ENCODE measurements around the gene METAP1D.
A peak's percentile ranks its signal among the peaks of the same experiment; 100 is the strongest.

Gene METAP1D

DNA sequence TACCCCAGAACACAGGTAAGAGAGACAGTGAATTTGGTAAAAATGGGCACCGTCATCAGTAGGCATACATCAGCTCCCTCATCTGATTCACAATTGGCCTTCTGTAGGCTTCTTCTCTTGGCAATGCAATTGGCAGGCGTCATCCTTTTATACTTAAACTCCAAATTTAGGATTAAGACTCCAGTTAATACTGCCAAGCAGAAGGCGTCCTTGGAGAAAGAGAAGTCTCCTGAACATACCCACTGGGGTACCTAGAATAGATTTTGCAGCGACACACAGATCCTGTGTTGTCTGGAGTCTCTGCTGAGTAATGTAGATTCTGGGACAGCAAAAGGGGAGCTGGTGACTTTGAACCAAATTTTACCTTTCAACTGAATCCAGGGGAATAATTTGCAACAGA lies 592 bp upstream of the METAP1D start:
- no peak for DNase-seq

DNA sequence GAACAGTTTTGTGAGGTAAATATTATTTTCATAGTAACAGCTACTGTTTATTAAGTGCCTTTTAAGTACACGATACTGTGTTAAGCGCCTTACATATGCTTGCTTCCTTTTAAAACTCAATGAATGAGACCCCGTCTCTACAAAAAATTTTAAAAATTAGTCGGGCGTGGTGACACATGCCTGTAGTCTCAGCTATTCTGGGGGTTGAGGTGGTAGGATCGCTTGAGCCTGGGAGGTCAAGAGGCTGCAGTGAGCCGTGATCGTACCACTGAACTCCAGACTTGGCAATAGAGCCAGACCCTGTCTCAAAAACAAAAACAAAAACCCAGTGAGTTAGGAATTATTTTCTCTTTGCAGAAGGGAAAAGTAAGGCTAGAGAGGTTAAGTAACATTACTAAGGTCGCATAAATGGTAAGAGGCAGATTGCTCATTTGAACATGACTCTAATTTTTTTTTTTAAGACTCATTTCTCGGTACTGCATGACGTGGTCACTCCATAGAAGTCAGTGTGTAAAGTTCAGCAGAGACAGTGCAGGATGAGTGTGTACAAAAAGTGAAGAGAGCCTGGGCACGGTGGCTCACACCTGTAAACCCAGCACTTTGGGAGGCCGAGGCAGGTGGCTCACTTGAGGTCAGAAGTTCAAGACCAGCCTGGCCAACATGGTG lies 1.1 kb downstream of the METAP1D start:
- no peak for DNase-seq

DNA sequence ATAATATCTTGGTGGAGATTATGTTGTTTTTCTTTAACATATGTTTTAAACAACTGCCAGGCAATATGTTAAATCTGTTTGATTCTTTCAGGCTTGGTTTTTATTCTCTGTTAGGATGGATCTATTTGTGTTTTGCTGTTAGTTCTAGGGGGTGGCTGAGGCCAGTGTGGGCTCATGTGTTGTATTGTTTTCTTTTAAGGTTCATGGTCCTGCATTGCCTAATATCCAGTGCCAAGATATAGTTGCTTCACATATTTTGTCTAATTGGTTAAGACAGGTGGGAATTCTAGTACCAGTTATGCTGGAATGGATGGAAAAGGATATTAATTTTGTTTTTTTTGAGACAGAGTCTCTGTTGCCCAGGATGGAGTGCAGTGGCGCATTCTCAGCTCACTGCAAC lies 7.6 kb downstream of the METAP1D start:
- DNase-seq: no peak

DNA sequence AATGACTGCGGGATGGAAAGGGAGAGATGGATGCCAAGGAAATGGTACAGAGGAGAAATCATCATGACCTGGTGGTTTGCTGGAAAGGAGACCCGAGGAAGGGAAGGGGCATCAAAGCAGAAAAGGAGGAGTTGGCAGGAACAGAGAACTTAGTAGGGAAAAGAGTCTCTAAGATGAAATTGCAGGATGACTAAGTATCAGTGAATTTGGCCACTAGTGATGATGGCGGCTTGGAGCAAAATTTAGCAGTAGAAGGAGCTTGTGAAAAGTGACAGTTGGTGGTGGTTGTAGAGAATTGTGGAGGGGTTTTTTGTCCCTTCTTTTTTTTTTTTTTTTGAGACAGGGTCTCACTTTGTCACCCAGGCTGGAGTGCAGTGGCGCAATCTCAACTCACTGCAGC lies 10.1 kb downstream of the METAP1D start:
- DNase-seq: no peak

DNA sequence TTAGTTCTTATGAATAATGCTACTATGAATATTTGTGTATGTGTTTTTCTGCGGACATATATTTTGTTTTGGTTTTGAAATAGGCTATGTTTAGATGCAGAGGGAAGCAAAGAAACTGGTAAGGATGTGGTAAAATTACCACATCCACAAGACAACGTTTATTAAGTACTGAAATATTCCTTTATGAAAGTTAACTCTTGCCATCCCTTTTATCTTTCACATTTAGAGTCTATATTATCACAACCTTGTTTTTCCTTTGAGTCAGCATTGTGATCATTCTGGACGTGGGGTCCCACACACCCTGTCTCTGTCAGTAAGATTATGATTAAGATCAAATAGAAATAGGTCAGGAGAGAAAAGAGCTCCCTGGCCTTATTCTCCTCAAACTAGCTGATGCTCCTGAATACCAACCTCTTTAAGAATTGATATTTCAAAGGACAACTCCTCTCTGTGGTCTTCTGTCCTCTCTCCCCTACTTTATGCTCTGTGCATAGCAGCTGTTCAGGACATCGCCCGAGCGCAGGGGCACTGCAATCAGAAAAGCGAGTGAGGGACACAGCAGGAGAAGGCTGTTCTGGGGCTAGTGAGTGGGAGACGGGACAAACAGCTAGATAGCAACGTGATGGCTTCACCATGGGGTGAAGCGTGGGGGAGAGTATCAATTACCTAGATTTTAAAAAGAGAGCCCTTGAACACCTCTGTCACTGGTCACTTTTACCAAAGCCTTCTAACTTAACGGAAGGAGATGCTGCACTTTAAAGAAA lies 12.2 kb downstream of the METAP1D start:
- no peak for DNase-seq

DNA sequence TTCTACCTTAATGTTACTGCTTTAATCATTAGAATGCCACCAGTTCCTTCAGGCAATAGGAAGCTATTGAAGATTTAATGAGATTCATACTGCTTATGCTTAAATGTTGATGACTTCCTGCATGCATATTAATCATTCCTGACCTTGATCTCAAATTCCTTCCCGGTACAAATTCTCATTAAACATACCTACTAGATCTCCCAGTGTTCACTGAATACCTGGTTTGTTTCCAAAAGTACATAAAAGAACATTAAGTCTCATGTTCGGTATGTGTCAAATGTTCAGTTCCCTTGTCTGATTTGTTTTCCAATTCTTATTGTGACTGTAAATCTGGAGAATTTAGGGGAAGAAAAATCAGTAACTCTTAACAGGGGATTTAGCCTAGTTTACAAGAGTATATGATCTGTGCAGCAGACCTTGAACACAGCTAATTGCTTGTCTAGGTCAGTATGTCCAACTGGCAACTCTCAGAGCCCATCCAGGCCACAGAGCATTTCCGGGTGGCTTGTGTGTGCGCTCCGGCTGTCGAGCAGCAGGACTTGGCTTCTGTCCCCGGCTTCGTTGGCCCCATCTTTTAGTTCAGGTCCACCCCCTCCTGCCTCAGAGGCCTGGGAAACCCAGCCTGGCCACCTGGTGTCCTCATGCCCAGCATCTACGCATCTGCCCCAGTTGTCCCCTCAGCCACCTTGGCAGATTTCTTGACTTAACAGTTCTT lies 13.1 kb downstream of the METAP1D start:
- no peak for DNase-seq

DNA sequence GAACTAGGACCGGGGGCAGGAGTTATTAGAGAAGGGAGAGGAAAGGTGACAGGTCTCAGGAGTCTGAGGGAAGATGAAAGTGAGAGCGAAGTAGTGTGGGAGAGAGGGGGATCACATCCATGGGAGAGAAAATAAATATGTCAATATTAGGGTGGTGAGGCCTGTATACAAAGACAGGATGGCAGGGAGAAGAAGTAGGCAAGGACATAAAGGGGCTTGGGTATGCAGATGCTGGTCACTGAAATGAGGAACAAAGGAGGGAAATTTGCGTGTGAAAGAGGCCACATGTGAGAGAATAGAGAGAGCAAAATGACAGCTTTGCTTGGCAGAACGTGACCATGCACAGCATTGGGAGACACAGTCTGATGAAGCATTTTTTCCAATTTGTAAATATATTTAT lies 13.6 kb downstream of the METAP1D start:
- DNase-seq: no peak

DNA sequence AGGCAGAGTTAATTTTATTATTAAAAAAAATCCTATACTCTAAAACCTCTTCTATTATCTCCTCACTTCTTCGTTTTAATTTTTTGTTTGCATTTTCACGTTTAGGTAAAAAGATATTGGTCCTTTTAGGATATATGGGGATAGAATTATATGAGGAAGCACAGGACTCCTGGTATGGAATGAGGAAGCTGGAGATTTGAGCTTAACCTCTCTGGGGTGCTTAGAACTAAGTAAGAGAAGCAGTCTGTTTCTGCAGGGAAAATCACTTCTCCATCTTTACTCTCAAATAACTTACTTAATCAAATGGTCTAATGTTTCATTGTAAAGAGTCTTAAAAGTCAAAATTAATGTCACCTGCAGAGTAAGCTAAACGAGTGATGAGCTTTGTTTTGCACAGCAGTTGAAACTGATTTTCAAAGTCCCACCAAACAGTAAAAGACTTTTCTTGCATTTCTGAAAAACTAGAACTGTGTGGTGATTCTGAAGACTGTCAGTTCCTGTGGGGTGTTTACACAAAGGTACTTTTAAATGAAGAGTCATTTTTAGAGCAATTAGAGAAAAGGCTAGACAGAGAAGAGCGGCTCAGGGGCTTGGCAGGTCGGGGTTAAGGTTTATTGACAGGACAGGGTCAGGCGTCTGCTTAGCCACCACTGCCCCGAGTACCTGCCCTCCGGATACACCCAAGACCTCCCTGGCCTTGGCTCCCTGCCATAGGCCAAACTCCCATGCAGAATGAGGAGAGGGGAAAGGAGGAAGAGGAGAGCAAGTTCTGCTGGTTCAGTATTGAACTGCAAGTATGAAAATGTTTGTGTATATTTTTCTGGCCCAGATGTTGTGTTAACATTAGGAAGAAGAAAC lies 21.6 kb downstream of the METAP1D start:
- no peak for DNase-seq

DNA sequence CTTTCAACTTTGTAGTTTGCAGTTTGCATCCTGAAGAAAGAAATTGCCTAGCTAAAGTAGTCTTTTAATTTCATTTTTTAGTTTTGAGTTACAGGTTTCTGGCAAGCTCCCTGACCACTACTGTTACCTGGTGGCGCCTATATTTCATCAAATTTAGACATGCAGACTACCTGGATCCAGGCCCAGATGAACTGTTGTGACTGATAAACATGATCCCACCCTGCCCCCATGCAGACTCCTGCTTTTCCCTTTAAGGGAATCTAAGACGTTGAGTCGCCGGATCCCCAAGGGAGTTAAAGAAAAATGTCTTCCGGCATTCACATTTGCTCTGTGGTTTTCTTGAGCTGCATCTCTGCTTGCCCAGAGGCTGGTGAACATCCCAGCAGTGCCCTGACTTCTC lies 22.2 kb downstream of the METAP1D start:
- DNase-seq: no peak

DNA sequence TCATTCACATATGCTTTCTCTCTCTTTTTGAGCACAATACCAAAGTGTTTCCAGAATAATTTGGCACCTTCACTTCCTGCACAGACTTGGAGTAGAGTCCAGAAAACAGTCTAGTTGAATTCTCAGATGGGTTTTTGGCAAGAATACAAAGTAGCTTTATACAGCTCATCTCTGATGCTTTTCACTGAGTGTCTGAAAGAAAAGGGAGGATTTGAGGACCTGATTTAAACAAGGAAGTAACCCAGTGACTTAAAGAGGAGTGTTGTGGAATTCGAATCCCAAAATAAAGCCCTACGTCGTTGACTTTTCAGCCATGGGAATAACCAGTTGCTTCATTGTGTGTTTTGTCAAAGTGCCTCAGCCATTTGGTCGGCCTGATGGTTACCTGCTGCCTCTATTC lies 31.8 kb downstream of the METAP1D start:
- no peak for DNase-seq

DNA sequence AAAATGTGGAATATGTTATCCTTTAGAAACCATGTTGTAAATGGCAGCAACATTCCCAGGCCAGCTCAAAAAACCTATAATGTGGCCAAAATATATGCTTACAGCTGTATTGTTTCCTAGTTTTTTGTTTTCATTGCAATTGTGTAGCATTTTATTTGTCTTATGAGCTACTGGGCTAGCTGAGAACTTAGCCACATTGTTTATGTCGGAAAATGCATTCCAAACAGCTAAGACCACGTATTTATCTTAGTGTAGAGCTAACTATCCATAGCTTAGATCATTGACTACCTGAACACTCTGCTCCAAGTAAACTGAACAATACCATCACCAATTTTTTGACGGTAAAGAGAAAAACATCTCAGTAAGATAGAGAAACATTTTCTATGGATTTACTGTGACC lies 38.4 kb downstream of the METAP1D start:
- DNase-seq: no peak

DNA sequence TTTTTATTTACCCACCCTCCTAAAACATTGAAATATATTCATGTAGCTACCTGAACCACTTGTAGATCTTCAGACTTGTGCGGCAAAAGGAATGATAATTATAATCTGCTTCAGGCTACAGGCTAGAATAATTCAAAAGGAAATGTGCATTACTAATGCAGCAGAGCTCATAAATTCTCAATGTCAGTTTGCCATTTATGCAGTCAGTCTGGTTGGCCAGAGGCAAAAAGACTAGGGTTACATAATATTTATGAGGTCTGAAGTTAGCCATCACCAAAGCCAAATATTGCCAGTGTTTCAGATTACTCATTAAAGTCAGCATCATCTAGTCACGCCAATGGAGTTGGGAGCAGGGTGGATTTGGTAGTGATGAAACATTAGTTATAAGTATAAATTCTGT lies 38.9 kb downstream of the METAP1D start:
- DNase-seq: peak; percentile 72

DNA sequence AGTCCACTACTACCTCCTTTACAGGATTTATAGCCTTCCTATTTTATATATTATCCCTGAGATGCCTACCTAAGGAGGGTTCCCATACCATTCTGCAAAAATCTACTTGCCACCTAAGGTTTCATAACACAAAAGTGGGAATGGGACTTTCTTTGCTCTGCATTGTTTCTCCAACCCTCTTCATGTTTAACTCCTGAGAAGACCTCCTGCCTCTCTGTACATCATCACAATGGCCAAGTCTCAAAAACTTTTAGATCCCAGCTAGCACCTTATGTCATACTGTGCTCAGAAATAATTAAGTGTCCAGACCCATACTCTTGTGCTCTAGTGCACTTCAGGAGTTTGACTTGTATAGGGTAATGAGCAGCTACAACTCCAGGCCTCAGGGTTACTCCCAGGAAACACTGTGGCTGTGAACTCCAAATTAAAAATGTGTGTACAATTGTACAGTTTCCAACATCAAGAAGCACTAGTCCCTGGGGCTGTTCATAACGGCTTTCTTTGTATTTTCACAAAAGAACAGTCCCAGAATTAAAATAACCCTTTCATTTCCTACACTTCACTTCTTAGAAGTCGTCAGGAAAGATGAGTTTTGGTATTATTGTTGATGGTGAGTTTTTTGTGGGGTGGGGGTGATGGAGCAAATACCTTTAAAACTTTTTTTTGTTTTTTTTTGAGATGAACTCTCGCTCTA lies 39.4 kb downstream of the METAP1D start:
- DNase-seq: no peak

DNA sequence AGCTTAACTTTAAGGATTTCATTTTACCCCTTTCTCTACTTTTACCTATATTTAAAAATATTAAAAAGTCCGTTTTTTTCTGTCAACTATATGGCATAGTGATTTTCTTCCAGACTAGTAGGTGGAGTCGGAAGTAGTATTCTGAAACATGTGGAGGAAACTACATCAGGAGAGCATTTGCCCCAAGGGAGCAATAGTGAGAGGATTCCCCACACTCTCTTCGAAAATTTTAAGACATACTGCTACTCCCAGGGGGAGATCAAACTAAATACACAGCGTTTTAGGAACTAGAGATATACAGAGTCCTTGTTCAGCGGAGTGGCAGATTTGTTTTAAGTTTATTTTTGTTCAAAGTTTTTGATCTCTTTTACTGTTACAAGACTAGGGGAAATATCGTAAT lies 40.6 kb downstream of the METAP1D start:
- no peak for DNase-seq

DNA sequence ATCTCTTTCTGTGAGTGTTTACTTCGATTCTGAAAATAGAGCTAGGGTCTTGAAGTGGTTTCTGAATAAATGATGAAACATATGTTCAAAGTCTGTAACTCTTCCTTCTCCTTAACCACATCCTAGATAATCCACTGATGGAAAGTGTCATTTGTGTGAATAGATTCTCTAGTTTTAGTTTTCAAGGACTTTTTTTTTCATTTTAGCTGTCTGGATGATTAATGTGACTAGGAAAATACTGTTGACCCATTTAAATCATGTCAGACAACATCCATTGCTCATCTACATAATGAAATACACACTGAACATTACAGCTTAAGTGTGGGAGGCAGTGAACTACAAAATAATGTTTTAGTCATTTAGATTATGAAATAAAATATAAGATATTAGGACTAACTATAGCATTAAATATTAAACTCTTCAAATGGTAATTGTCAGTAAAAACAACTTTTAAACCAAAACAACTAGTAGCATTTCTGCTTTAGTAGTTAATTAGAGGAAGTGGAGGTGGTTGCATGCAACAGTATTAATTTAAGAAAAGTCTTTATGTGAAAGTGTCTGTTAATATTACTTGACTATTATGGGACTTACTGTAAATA lies 46.4 kb downstream of the METAP1D start:
- DNase-seq: peak; percentile 29

DNA sequence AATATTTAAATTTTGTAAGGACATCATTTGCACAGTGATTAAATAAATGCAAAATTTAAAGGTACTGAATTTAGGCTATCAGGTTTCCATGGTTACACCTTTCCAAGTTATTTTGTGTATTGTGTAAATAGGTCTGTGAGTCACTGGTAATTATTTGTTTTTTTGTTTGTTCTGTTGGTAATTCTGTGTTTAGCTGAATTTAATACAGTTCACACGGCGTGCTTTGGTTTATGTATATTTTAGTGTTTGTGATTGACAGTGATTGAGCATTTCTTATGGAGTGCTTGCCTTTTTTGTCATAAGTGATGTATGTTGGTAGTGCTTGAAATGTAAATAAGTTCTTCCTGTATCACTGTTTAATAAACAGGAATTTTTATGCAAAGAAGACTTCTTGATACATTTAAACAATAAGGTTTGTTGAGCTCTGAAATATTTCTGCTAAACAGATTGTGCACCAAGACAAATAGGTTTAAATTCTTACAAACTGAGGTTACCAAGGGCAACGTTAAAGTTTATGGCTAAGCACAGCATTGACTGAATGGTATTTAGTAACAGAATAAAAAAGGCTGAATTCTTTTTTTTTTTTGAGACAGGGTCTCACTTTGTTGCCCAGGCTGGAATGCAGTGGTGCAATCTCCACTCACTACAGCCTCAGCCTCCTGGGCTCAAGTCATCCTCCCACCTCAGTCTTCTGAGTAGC lies 47.3 kb downstream of the METAP1D start:
- no peak for DNase-seq

DNA sequence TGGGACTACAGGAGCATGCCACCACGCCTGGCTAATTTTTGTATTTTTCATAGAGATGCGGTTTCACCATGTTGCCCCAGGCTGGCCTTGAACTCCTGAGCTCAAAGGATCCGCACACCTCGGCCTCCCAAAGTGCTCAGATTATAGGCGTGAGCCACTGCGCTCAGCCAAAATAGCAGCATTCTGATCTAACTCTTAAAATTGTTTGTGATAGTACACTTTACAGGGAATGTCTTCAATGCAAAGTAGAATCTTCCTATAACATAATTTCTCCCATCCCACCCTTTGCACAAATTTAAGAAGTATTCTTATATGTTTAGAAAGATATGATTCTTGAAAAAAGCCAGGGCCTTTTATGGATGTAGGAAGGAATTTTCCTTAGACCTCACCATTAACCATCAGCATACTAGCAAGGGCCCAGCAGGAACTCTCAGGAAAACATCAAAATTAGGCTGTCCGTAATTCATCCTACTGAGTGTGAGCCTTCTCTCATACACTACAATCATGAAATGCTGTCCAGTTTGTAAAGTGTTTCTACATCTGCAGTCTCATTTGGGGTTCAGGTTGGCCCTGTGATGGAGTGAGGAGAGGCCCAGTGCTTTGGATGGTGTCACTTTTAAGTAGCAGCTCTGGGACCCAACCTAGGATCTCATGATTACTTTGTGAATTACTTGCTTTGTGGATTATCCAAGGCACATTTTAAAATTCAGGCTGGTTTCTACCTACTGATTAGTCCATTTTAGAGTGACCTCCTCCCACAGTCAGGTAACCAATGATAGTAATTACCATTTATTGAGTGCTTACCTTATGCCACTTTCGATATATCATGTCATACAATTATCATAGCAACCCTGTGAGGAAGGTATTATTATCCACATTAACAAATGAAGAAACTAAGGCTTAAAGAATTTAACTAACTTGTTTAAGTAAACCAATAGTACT lies 48.1 kb downstream of the METAP1D start:
- DNase-seq: no peak

DNA sequence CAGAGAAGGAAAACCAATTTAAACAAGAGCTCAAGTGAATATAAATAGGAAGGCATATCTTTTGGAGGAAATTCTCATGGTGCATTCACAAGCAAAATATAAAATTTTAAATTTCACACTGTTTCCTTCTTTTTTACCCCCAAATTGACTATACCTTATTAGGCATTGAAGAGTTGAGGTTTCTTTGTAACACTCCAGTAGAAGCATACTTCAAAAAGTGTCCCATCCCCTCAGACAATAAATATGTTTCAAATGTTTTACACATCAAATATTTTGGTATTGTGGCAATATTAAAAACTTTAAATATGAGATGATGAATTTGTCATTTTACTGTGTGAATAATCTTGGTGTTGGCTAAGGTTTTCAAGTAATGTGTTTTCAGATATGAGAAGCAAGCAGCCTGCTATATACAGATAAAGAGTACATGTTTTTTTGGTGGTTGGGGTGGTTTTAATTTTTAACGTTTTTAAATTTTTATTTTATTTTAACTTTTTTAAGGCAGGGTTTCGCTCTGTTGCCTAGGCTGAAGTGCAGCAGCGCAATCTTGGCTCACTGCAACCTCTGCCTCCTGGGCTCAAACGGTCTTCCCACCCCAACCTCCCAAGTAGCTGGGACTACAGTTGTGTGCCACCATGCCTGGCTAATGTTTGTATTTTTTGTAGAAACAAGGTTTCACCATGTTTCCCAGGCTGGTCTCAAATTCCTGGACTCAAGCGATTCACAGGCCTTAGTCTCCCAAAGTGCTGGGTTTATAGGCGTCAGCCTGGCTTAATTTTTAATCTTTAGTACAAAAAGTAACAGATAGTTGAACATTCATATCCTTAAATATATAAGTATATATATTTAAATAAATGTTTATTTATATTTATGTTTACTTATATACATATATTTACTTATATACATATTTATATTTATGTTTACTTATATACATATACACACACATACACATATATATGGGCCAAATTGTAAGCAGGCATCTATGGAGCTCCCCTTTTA lies 49.1 kb downstream of the METAP1D start:
- no peak for DNase-seq

DNA sequence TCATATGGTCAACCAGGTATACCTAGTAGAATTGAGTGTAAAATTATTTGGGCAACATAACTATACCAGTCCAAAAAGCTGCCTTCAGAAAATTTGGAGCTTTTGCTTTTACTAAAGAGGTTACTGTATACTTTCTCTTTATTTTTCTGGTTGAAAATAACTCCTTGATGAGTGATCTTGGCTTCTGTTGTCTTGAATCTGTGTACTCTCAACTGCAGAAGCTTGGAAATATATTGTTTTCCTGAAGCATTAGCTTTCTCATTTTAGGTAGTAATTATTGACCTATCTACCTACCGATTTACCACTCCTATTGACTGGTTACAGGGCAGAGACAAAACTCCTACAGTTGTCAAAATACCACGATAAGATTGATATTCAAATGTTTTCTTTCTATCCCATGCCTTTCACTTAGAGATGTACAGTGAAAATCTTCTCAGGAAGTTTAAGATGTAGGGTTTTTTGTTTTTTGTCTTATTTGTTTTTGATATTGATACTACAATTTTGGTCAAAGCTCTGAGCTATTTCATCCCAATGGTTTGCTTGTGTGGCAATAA lies 49.9 kb downstream of the METAP1D start:
- DNase-seq: no peak
